Neural progenitor cell (in vitro differentiated cells): ENCODE results near the gene C16orf54. TPM values are rescaled to one million over a fixed set of nuclear protein-coding genes. Genes with fewer than 3 reads are reported as not detected.
"Not testable (repeated sequence)": the region's sequence is repeated elsewhere in the genome, so short reads cannot be mapped to it uniquely, and the experiment has no call there.

Source experiments
- DNase-seq: peaks from one replicate; pipeline ENCODE4 v3.0.0-alpha.2; 2016; ENCODE audit warnings: low spot score
- H2AFZ ChIP-seq: fragments of 200-600 bp; sonication (generic); replicated peaks from 2 replicates; pipeline ENCODE4 v1.6.1; 2016; ENCODE audit warnings: antibody characterized with exemption
- H3F3A ChIP-seq: fragments of 200-600 bp; sonication (generic); 2 replicates; pipeline ENCODE4 v1.6.1; 2016; ENCODE audit warnings: antibody characterized with exemption, low read depth
- H3K27ac ChIP-seq: fragments of 200-600 bp; sonication (generic); 2 replicates; pipeline ENCODE4 v1.5.1; 2016; ENCODE audit warnings: mild to moderate bottlenecking
- H3K27me3 ChIP-seq: fragments of 200-600 bp; sonication (generic); 2 replicates; pipeline ENCODE4 v1.6.1; 2016; ENCODE audit warnings: mild to moderate bottlenecking, moderate library complexity
- H3K36me3 ChIP-seq: fragments of 200-600 bp; sonication (generic); 2 replicates; pipeline ENCODE4 v1.5.1; 2016
- H3K4me1 ChIP-seq: fragments of 200-600 bp; sonication (generic); 2 replicates; pipeline ENCODE4 v1.6.1; 2016; ENCODE audit warnings: mixed run types
- H3K4me2 ChIP-seq: fragments of 200-600 bp; sonication (generic); 2 replicates; pipeline ENCODE4 v1.6.1; 2016
- H3K4me3 ChIP-seq: fragments of 200-600 bp; sonication (generic); 2 replicates; pipeline ENCODE4 v1.5.1; 2016
- H3K79me2 ChIP-seq: fragments of 200-600 bp; sonication (generic); 2 replicates; pipeline ENCODE4 v1.6.1; 2016; ENCODE audit warnings: low read depth
- H3K9ac ChIP-seq: fragments of 200-600 bp; sonication (generic); 2 replicates; pipeline ENCODE4 v1.6.1; 2016
- H3K9me3 ChIP-seq: fragments of 200-600 bp; sonication (generic); 2 replicates; pipeline ENCODE4 v1.5.1; 2016; ENCODE audit warnings: low read depth
- H4K20me1 ChIP-seq: fragments of 200-600 bp; sonication (generic); 2 replicates; pipeline ENCODE4 v1.6.1; 2016; ENCODE audit warnings: low read depth
- H3K27ac Mint-ChIP-seq: 3 replicates; pipeline ENCODE4 v1.8.0; 2021; ENCODE audit warnings: mixed read lengths
- H3K27me3 Mint-ChIP-seq: 2 replicates; pipeline ENCODE4 v1.8.0; 2022; ENCODE audit warnings: low read depth, mild to moderate bottlenecking, inconsistent platforms, moderate library complexity, mixed read lengths; ENCODE audit not compliant: insufficient read depth
- H3K36me3 Mint-ChIP-seq: 3 replicates; pipeline ENCODE4 v1.8.0; 2021; ENCODE audit warnings: mixed read lengths
- H3K4me1 Mint-ChIP-seq: 3 replicates; pipeline ENCODE4 v1.8.0; 2021; ENCODE audit warnings: mixed read lengths
- H3K4me3 Mint-ChIP-seq: 3 replicates; pipeline ENCODE4 v1.8.0; 2021; ENCODE audit warnings: mild to moderate bottlenecking, moderate library complexity, mixed read lengths
- H3K9me3 Mint-ChIP-seq: 3 replicates; pipeline ENCODE4 v1.8.0; 2020; ENCODE audit warnings: mixed read lengths
- EZH2 ChIP-seq: fragments of 200-600 bp; sonication (generic); IDR thresholded peaks from 2 replicates; pipeline ENCODE4 v1.6.1; 2017; ENCODE audit warnings: antibody characterized with exemption, mild to moderate bottlenecking, moderate library complexity
- EZH2phosphoT487 ChIP-seq: fragments of 200-600 bp; sonication (generic); IDR thresholded peaks from 2 replicates; pipeline ENCODE4 v1.6.1; 2017; ENCODE audit warnings: antibody characterized with exemption
- total RNA-seq: library from RNA; depleted of rRNA; stranded (reverse); fragments of >200 nt; gene quantifications from 2 replicates; pipeline ENCODE4 v1.2.3, GENCODE V29; 2015; ENCODE audit warnings: low replicate concordance
- TF ChIP-seq, protein P1 (sequence below): fragments of 200-600 bp; sonication (generic); IDR thresholded peaks from 2 replicates; pipeline ENCODE4 v1.5.1; 2017; ENCODE audit warnings: antibody characterized with exemption, mild to moderate bottlenecking

Gene C16orf54
- total RNA-seq, 1 donor from 2014 or later = not detected

- Mint-ChIP-seq H3K27ac (no peak overlapping the region), H3K4me3 (no peak overlapping the region), H3K4me1 (peaks cover 7% of the 10 kb centered on the region), H3K36me3 (peaks cover 14% of the 10 kb centered on the region), H3K27me3 (peaks cover 5% of the 10 kb centered on the region), H3K9me3 (peaks cover 17% of the 10 kb centered on the region)
- no peak for DNase-seq
- Histone ChIP-seq H3K36me3 (no peaks in the 10 kb centered on the region), H3K27me3 (no peaks in the 10 kb centered on the region), H3K79me2 (peaks cover 9% of the 10 kb centered on the region), H3K4me3 (no peak overlapping the region), H4K20me1 (peaks cover 5% of the 10 kb centered on the region), H3K9ac (no peak overlapping the region), H3K9me3 (no peaks in the 10 kb centered on the region), H2AFZ (no peak overlapping the region), H3K27ac (no peak overlapping the region), H3K4me2 (no peak overlapping the region), H3K4me1 (no peaks in the 10 kb centered on the region), H3F3A (peaks cover 20% of the 10 kb centered on the region)
- TF ChIP-seq, protein P1, sequence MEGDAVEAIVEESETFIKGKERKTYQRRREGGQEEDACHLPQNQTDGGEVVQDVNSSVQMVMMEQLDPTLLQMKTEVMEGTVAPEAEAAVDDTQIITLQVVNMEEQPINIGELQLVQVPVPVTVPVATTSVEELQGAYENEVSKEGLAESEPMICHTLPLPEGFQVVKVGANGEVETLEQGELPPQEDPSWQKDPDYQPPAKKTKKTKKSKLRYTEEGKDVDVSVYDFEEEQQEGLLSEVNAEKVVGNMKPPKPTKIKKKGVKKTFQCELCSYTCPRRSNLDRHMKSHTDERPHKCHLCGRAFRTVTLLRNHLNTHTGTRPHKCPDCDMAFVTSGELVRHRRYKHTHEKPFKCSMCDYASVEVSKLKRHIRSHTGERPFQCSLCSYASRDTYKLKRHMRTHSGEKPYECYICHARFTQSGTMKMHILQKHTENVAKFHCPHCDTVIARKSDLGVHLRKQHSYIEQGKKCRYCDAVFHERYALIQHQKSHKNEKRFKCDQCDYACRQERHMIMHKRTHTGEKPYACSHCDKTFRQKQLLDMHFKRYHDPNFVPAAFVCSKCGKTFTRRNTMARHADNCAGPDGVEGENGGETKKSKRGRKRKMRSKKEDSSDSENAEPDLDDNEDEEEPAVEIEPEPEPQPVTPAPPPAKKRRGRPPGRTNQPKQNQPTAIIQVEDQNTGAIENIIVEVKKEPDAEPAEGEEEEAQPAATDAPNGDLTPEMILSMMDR = no peak
- TF ChIP-seq EZH2phosphoT487 = no peak
- TF ChIP-seq EZH2 = no peak
Observed at GRCh38 chr16:29698042-29698441, 47.7 kb downstream of the C16orf54 start.

DNA sequence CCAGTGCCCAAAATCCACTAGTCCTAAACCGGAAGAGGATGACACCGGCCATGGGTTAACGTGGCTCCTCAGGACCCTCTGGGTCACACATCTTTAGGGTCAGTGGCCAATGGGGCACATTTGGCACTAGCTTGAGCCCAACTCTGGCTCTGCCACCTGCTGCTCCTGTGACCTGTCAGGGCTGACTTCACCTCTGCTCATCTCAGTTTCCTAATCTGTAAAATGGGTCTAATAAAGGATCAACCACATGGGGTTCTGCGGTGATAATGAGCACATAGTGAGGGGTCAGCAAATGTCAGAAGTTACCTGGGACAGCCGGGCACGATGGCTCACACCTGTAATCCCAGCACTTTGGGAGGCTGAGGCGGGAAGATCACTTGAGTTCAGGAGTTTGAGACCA, 48.4 kb downstream of the C16orf54 start:
- DNase-seq = no peak
- Mint-ChIP-seq H3K4me3 (no peak overlapping the region), H3K4me1 (peaks cover 7% of the 10 kb centered on the region), H3K27me3 (peaks cover 5% of the 10 kb centered on the region), H3K36me3 (peaks cover 14% of the 10 kb centered on the region), H3K27ac (no peak overlapping the region), H3K9me3 (peaks cover 17% of the 10 kb centered on the region)
- Histone ChIP-seq H3F3A (peaks cover 20% of the 10 kb centered on the region), H3K4me1 (no peaks in the 10 kb centered on the region), H3K79me2 (peaks cover 16% of the 10 kb centered on the region), H3K27ac (no peak overlapping the region), H3K36me3 (no peaks in the 10 kb centered on the region), H3K27me3 (no peaks in the 10 kb centered on the region), H4K20me1 (peaks cover 5% of the 10 kb centered on the region), H3K4me2 (no peak overlapping the region), H2AFZ (no peak overlapping the region), H3K9me3 (no peaks in the 10 kb centered on the region), H3K9ac (no peak overlapping the region), H3K4me3 (no peak overlapping the region)
- TF ChIP-seq EZH2 = no peak
- TF ChIP-seq, protein P1 = no peak
- no peak for TF ChIP-seq EZH2phosphoT487

DNA sequence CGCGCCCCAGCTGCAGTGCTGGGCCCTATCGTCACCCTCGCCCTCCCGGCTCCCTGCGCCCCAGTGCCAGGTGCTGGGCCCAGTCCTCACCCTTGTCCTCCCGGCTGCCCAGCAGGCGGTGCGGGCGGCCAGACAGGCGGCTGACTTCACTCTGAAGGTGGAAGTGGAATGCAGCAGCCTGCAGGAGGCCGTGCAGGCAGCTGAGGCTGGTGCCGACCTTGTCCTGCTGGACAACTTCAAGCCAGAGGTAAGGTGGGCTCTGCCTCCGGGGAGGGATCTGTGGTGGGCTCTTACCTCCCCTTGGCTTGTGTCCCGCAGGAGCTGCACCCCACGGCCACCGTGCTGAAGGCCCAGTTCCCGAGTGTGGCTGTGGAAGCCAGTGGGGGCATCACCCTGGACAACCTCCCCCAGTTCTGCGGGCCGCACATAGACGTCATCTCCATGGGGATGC, 48.9 kb downstream of the C16orf54 start:
- H2AFZ ChIP-seq = no peak overlapping the region
- Mint-ChIP-seq H3K4me1 (peaks cover 7% of the 10 kb centered on the region), H3K9me3 (peaks cover 17% of the 10 kb centered on the region), H3K27me3 (peaks cover 5% of the 10 kb centered on the region), H3K36me3 (peaks cover 14% of the 10 kb centered on the region), H3K27ac (no peak overlapping the region), H3K4me3 (no peak overlapping the region)
- no peaks in the 10 kb centered on the region for H3K9me3 ChIP-seq
- no peak for DNase-seq
- H3K27me3 ChIP-seq = no peaks in the 10 kb centered on the region
- peaks cover 20% of the 10 kb centered on the region for H3F3A ChIP-seq
- no peak overlapping the region for H3K27ac ChIP-seq
- no peak overlapping the region for H3K9ac ChIP-seq
- no peak overlapping the region for H3K4me2 ChIP-seq
- H4K20me1 ChIP-seq = peaks cover 5% of the 10 kb centered on the region
- no peaks in the 10 kb centered on the region for H3K4me1 ChIP-seq
- H3K4me3 ChIP-seq = no peak overlapping the region
- H3K79me2 ChIP-seq = peaks cover 21% of the 10 kb centered on the region
- H3K36me3 ChIP-seq = no peaks in the 10 kb centered on the region
- TF ChIP-seq, protein P1 = no peak
- no peak for TF ChIP-seq EZH2phosphoT487
- no peak for TF ChIP-seq EZH2

GRCh38 chr16:29695675-29696074, 50.1 kb downstream of the C16orf54 start:
- peaks cover 21% of the 10 kb centered on the region for H3K9me3 Mint-ChIP-seq
- H3K27me3 ChIP-seq, H2AFZ ChIP-seq, DNase-seq, H3K4me2 ChIP-seq, H3K9ac ChIP-seq, H3K4me3 Mint-ChIP-seq, H3K36me3 ChIP-seq, H4K20me1 ChIP-seq, H3K27ac ChIP-seq, H3K4me1 ChIP-seq, H3K4me3 ChIP-seq, H3K4me1 Mint-ChIP-seq, H3K27ac Mint-ChIP-seq, H3K9me3 ChIP-seq: not testable (repeated sequence)
- H3K79me2 ChIP-seq = peaks cover 32% of the 10 kb centered on the region
- H3K27me3 Mint-ChIP-seq = peaks cover 10% of the 10 kb centered on the region
- H3F3A ChIP-seq = peaks cover 20% of the 10 kb centered on the region
- H3K36me3 Mint-ChIP-seq = peaks cover 14% of the 10 kb centered on the region
